ENCODE data around the gene SFXN3. TPM values are rescaled to one million over a fixed set of nuclear protein-coding genes. Genes with fewer than 3 reads are reported as not detected.

Gene SFXN3
- total RNA-seq, 1 experiment from 2014 or later = 5.6 TPM

- DNase-seq (ENCODE audit: low spot score) (peak; percentile 78), ATAC-seq (peak; percentile 16)
- H3K9me3 Mint-ChIP-seq = no peaks in the 10 kb centered on the region
- peaks cover 48% of the 10 kb centered on the region for H3K4me1 Mint-ChIP-seq
- CTCF ChIA-PET = interaction anchor here (0.8 to 15.0 kb wide), 15 partner anchors 11 to 78 kb away, joined by 3 to 405 read pairs (median 9); partner anchors contain the start of genes PDZD7 and SFXN3
- POLR2A ChIA-PET = interaction anchor here (1.3 to 1.4 kb wide), 3 partner anchors 15 to 78 kb away, joined by 3 to 8 read pairs (median 4); no protein-coding TSS in a partner anchor
- peak overlapping the region; percentile 80 for H3K4me3 Mint-ChIP-seq
- H3K27me3 Mint-ChIP-seq (ENCODE audit: low read depth) = peaks cover 58% of the 10 kb centered on the region
- H3K36me3 Mint-ChIP-seq = no peaks in the 10 kb centered on the region
- peak overlapping the region; percentile 86; the same call in 1 of the 2 replicates for H3K27ac Mint-ChIP-seq
- TF ChIP-seq PREB (CRISPR knock-in tag; IDR thresholded peaks at IDR 0.05; ENCODE audit: borderline replicate concordance) = 0 out of 2 replicates have a peak, but pooled peaks have one; percentile 60
- no peak for TF ChIP-seq CBFB (CRISPR knock-in tag; IDR thresholded peaks at IDR 0.05; ENCODE audit: low read depth)
- no peak for TF ChIP-seq AR (CRISPR knock-in tag; IDR thresholded peaks at IDR 0.05)
- no peak for TF ChIP-seq ATF6 (CRISPR knock-in tag; IDR thresholded peaks at IDR 0.05)
- TF ChIP-seq FOXP1 (CRISPR knock-in tag; IDR thresholded peaks at IDR 0.05; ENCODE audit: borderline replicate concordance) = peak; percentile 83; the same call in 1 of the 2 replicates
- TF ChIP-seq SOX15 (CRISPR knock-in tag; IDR thresholded peaks at IDR 0.05) = no peak
- TF ChIP-seq ZBTB21 (CRISPR knock-in tag; IDR thresholded peaks at IDR 0.05; ENCODE audit: borderline replicate concordance) = peak; percentile 72; the same call in 1 of the 2 replicates
- TF ChIP-seq JAZF1 (CRISPR knock-in tag; IDR thresholded peaks at IDR 0.05) = no peak
- TF ChIP-seq EMX1 (CRISPR knock-in tag; IDR thresholded peaks at IDR 0.05) = no peak
- peak; percentile 56 for TF ChIP-seq SP1 (CRISPR knock-in tag; conservative IDR thresholded peaks at IDR 0.05)
- TF ChIP-seq OVOL2 (CRISPR knock-in tag; IDR thresholded peaks at IDR 0.05; ENCODE audit: borderline replicate concordance) = no peak
- TF ChIP-seq, protein P1, sequence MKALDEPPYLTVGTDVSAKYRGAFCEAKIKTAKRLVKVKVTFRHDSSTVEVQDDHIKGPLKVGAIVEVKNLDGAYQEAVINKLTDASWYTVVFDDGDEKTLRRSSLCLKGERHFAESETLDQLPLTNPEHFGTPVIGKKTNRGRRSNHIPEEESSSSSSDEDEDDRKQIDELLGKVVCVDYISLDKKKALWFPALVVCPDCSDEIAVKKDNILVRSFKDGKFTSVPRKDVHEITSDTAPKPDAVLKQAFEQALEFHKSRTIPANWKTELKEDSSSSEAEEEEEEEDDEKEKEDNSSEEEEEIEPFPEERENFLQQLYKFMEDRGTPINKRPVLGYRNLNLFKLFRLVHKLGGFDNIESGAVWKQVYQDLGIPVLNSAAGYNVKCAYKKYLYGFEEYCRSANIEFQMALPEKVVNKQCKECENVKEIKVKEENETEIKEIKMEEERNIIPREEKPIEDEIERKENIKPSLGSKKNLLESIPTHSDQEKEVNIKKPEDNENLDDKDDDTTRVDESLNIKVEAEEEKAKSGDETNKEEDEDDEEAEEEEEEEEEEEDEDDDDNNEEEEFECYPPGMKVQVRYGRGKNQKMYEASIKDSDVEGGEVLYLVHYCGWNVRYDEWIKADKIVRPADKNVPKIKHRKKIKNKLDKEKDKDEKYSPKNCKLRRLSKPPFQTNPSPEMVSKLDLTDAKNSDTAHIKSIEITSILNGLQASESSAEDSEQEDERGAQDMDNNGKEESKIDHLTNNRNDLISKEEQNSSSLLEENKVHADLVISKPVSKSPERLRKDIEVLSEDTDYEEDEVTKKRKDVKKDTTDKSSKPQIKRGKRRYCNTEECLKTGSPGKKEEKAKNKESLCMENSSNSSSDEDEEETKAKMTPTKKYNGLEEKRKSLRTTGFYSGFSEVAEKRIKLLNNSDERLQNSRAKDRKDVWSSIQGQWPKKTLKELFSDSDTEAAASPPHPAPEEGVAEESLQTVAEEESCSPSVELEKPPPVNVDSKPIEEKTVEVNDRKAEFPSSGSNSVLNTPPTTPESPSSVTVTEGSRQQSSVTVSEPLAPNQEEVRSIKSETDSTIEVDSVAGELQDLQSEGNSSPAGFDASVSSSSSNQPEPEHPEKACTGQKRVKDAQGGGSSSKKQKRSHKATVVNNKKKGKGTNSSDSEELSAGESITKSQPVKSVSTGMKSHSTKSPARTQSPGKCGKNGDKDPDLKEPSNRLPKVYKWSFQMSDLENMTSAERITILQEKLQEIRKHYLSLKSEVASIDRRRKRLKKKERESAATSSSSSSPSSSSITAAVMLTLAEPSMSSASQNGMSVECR (CRISPR knock-in tag; IDR thresholded peaks at IDR 0.05; ENCODE audit: borderline replicate concordance) = peak; percentile 75
- peak; percentile 90; the same call in 1 of the 2 replicates for TF ChIP-seq MAX (CRISPR knock-in tag; IDR thresholded peaks at IDR 0.05)
- TF ChIP-seq FOXK1 (CRISPR knock-in tag; IDR thresholded peaks at IDR 0.05) = peak; percentile 69; the same call in 1 of the 2 replicates
- TF ChIP-seq IRF2 (CRISPR knock-in tag; IDR thresholded peaks at IDR 0.05; ENCODE audit: borderline replicate concordance, low read depth) = no peak
- no peak for TF ChIP-seq NR1H2 (CRISPR knock-in tag; IDR thresholded peaks at IDR 0.05)
- peak; percentile 42; the same call in 1 of the 2 replicates for TF ChIP-seq ETV6 (CRISPR knock-in tag; IDR thresholded peaks at IDR 0.05)
- TF ChIP-seq, protein P2, sequence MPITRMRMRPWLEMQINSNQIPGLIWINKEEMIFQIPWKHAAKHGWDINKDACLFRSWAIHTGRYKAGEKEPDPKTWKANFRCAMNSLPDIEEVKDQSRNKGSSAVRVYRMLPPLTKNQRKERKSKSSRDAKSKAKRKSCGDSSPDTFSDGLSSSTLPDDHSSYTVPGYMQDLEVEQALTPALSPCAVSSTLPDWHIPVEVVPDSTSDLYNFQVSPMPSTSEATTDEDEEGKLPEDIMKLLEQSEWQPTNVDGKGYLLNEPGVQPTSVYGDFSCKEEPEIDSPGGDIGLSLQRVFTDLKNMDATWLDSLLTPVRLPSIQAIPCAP (CRISPR knock-in tag; IDR thresholded peaks at IDR 0.05) = peak; percentile 81; the same call in 1 of the 2 replicates
- TF ChIP-seq ZNF121 (CRISPR knock-in tag; IDR thresholded peaks at IDR 0.05) = no peak
- peak; percentile 79 for TF ChIP-seq ZNF423 (CRISPR knock-in tag; IDR thresholded peaks at IDR 0.05)
- no peak for TF ChIP-seq MLX (CRISPR knock-in tag; IDR thresholded peaks at IDR 0.05)
- TF ChIP-seq NFYB (CRISPR knock-in tag; conservative IDR thresholded peaks at IDR 0.05; ENCODE audit: low read depth) = no peak
- TF ChIP-seq NR3C1 (CRISPR knock-in tag; conservative IDR thresholded peaks at IDR 0.05; ENCODE audit: low read depth) = no peak
These were observed 31.4 kb downstream of the SFXN3 start for GRCh38 chr10:101062232-101063049.

All from WTC11 (cell line).